GM12878 (cell line): ENCODE results near the gene TRPM3. TPM values are rescaled to one million over a fixed set of nuclear protein-coding genes. Genes with fewer than 3 reads are reported as not detected.

Experiments used
- ATAC-seq: fragments of 200-7000 bp; cut with Tn5 transposase; 3 replicates; pipeline ENCODE4 v1.9.1; 2020; ENCODE audit warnings: mild to moderate bottlenecking, moderate library complexity
- BruUV-seq: library from RNA; stranded (reverse); fragments of 400-500 nt; replicated peaks from 2 replicates; lab custom pipeline; 2021; lab: Mats Ljungman, UMichigan
- CTCF ChIA-PET: fragments of 300-600 bp; sonication (Branson Sonifier 250); formaldehyde crosslinking; extraction: SDS; loops from one replicate; lab custom pipeline; 2021; ENCODE audit warnings: inconsistent platforms; lab: Yijun Ruan, JAX
- POLR2A ChIA-PET: fragments of 350-600 bp; formaldehyde crosslinking; extraction: SDS; loops from one replicate; lab custom pipeline; 2021; ENCODE audit warnings: inconsistent platforms; lab: Charles Lee
- RAD21 ChIA-PET: fragments of 300-600 bp; sonication (Branson Sonifier 250); formaldehyde crosslinking; loops from one replicate; lab custom pipeline; 2023; ENCODE audit warnings: antibody characterized with exemption; ENCODE audit not compliant: unreplicated experiment; lab: Charles Lee
- SMC1A ChIA-PET: fragments of 300-600 bp; sonication (Branson Sonifier 250); formaldehyde crosslinking; loops from one replicate; lab custom pipeline; 2023; ENCODE audit not compliant: unreplicated experiment, uncharacterized antibody; lab: Charles Lee
- DNase-seq: peaks from one replicate; pipeline ENCODE4 v3.0.0-alpha.2; 2011; ENCODE audit warnings: low read depth, low spot score
- FAIRE-seq: peaks from 3 replicates; lab custom pipeline; 2011; peaks lifted over from hg19 to GRCh38; lab: Jason Lieb, UNC
- H2AFZ ChIP-seq: 2 replicates; pipeline ENCODE4 v1.6.0; 2011; ENCODE audit warnings: low read depth, low read length, control low read depth; ENCODE audit not compliant: control insufficient read depth
- H3K27ac ChIP-seq: 2 replicates; pipeline ENCODE4 v1.5.1; 2011; ENCODE audit warnings: control low read depth; ENCODE audit not compliant: control insufficient read depth, insufficient read depth
- H3K27me3 ChIP-seq, 2 experiments: replicated peaks in 1 of 2; 2 replicates each; pipeline versions ENCODE4 v1.6.0 to v1.6.1; 2011; ENCODE audit warnings: low read length in 1 of 2; ENCODE audit not compliant: control insufficient read depth in 2 of 2, insufficient read depth in 2 of 2
- H3K36me3 ChIP-seq, 2 experiments: 2 replicates each; pipeline ENCODE4 v1.5.1; 2011; ENCODE audit warnings: low read length in 1 of 2; ENCODE audit not compliant: control insufficient read depth in 2 of 2, insufficient read depth in 2 of 2
- H3K4me1 ChIP-seq: 2 replicates; pipeline ENCODE4 v1.6.1; 2011; ENCODE audit warnings: mild to moderate bottlenecking, low read length, moderate library complexity, mixed read lengths; ENCODE audit not compliant: control insufficient read depth, insufficient read depth
- H3K4me2 ChIP-seq: 2 replicates; pipeline ENCODE4 v1.6.0; 2011; ENCODE audit warnings: control low read depth; ENCODE audit not compliant: control insufficient read depth, insufficient read depth
- H3K4me3 ChIP-seq: fragments of 200-600 bp; sonication (generic); 2 replicates; pipeline ENCODE4 v1.5.1; 2016
- H3K79me2 ChIP-seq: 2 replicates; pipeline ENCODE4 v1.6.0; 2011; ENCODE audit warnings: low read length; ENCODE audit not compliant: control insufficient read depth, insufficient read depth
- H3K9ac ChIP-seq: 2 replicates; pipeline ENCODE4 v1.8.0; 2011; ENCODE audit warnings: low read length, control low read depth, mixed read lengths; ENCODE audit not compliant: control insufficient read depth, insufficient read depth
- H3K9me3 ChIP-seq: replicated peaks from 3 replicates; pipeline ENCODE4 v1.5.1; 2011; ENCODE audit warnings: mild to moderate bottlenecking, low read length; ENCODE audit not compliant: control insufficient read depth, insufficient read depth
- H4K20me1 ChIP-seq: 2 replicates; pipeline ENCODE4 v1.6.0; 2011; ENCODE audit not compliant: control insufficient read depth, insufficient read depth
- CEBPZ ChIP-seq: fragments of 150-350 bp; IDR thresholded peaks from 2 replicates; pipeline ENCODE4 v1.6.1; 2016; ENCODE audit warnings: low read depth, low read length
- GABPA ChIP-seq: IDR thresholded peaks from 2 replicates; pipeline ENCODE4 v1.6.1; 2014; ENCODE audit warnings: antibody characterized with exemption, low read depth, mild to moderate bottlenecking, inconsistent platforms
- GATAD2B ChIP-seq: fragments of 450-650 bp; conservative IDR thresholded peaks from 2 replicates; pipeline ENCODE4 v1.6.1; 2017; ENCODE audit warnings: low read depth, mild to moderate bottlenecking, moderate library complexity
- JUND ChIP-seq: IDR thresholded peaks from 2 replicates; pipeline ENCODE4 v1.6.1; 2012; ENCODE audit warnings: low read depth, mild to moderate bottlenecking, low read length, improper control_type of control experiment, moderate library complexity
- LARP7 ChIP-seq: fragments of 450-650 bp; IDR thresholded peaks from 2 replicates; pipeline ENCODE4 v1.6.1; 2017; ENCODE audit warnings: mild to moderate bottlenecking
- NR2C1 ChIP-seq: fragments of 450-650 bp; IDR thresholded peaks from 2 replicates; pipeline ENCODE4 v1.6.1; 2017; ENCODE audit warnings: antibody characterized with exemption, mild to moderate bottlenecking, moderate library complexity
- RBBP5 ChIP-seq: fragments of 200-600 bp; sonication (generic); conservative IDR thresholded peaks from 2 replicates; pipeline ENCODE4 v1.6.1; 2016
- RELB ChIP-seq: fragments of 450-650 bp; IDR thresholded peaks from 2 replicates; pipeline ENCODE4 v1.6.1; 2017; ENCODE audit warnings: low read depth, mild to moderate bottlenecking, moderate library complexity
- SP1 ChIP-seq: IDR thresholded peaks from one replicate; pipeline ENCODE4 v1.6.1; 2011; ENCODE audit warnings: low read depth, low read length
- SPI1 ChIP-seq: IDR thresholded peaks from 2 replicates; pipeline ENCODE4 v1.6.1; 2011; ENCODE audit warnings: low read depth, mild to moderate bottlenecking, low read length, moderate library complexity, borderline replicate concordance; ENCODE audit not compliant: insufficient read depth
- SUZ12 ChIP-seq: fragments of 200-600 bp; sonication (generic); IDR thresholded peaks from one replicate; pipeline ENCODE4 v1.6.1; 2018; ENCODE audit warnings: antibody characterized with exemption, mild to moderate bottlenecking; ENCODE audit not compliant: unreplicated experiment
- TCF7 ChIP-seq: IDR thresholded peaks from 2 replicates; pipeline ENCODE4 v1.6.1; 2014; ENCODE audit warnings: antibody characterized with exemption, borderline replicate concordance
- ZNF217 ChIP-seq: fragments of 450-650 bp; IDR thresholded peaks from 2 replicates; pipeline ENCODE4 v1.6.1; 2017; ENCODE audit warnings: antibody characterized with exemption, mild to moderate bottlenecking
- WGBS: methylation state at CpG from one replicate; pipeline ENCODE4 v1.1.6; 2016; ENCODE audit warnings: low lambda C conversion rate; ENCODE audit not compliant: insufficient replicate concordance, insufficient coverage; ENCODE audit errors: missing lambda C conversion rate; 5-methylcytosine and 5-hydroxymethylcytosine counted together
- in situ Hi-C: fragments of 300-500 bp; cut with MboI; formaldehyde crosslinking; loops from 9 replicates; pipeline ENCODE4 v1.14.3; 2018; ENCODE audit warnings: mixed read lengths
- intact Hi-C: fragments of 100-400 bp; cut with micrococcal nuclease; formaldehyde crosslinking; loops from one replicate; pipeline ENCODE4 v1.14.2; 2022; ENCODE audit not compliant: unreplicated experiment
- polyA plus RNA-seq, 11 experiments: library from polyadenylated mRNA; depleted of rRNA in 4 of 11; unstranded in 6 of 11; stranded (reverse) in 5 of 11; fragments of >200 nt; fragmentation: Nextera tagmentation in 4 of 11; fragmentation: Illumina TruSeq in 1 of 11; extraction: Ambion mirVana in 4 of 11; extraction: Trizol in 1 of 11; gene quantifications; 1 replicate in 1 of 11; 2 replicates in 10 of 11; pipeline versions ENCODE4 v1.2.1 to v1.2.3, GENCODE V29; 2011 to 2016; ENCODE audit warnings: inconsistent platforms in 2 of 11, missing spikeins in 2 of 11, low read depth in 1 of 11
- total RNA-seq, 4 experiments: library from RNA; depleted of rRNA in 3 of 4; stranded (reverse); fragments of >200 nt in 3 of 4; fragmentation: Illumina TruSeq in 1 of 4; extraction: Trizol in 1 of 4; gene quantifications; 2 replicates each; pipeline versions ENCODE4 v1.2.1 to v1.2.3, GENCODE V29; 2013 to 2021

Gene TRPM3
- total and polyA plus RNA-seq, 10 of the 15 experiments (the other 5 are each of a cell fraction or from before 2014, with no cell fraction given) = not detected

- Histone ChIP-seq H3K36me3 (no peaks in the 10 kb centered on the region), H3K79me2 (no peaks in the 10 kb centered on the region), H3K27ac (no peak overlapping the region), H3K9ac (no peak overlapping the region), H3K9me3 (no peaks in the 10 kb centered on the region), H3K4me1 (no peaks in the 10 kb centered on the region), H3K4me3 (no peak overlapping the region), H4K20me1 (no peaks in the 10 kb centered on the region), H3K4me2 (no peak overlapping the region), H3K27me3 (peaks cover 2 to 3% of the 10 kb centered on the region in 2 experiments; a peak in 3 of 4 replicates), H2AFZ (no peak overlapping the region)
- BruUV-seq = no TSS peak
- DNase-seq (no peak), ATAC-seq (no peak), FAIRE-seq (no peak)
- RAD21 ChIA-PET = interaction anchor here (1.4 kb wide), 1 partner anchor 14 kb away, joined by 4 read pairs; no protein-coding TSS in a partner anchor
- 60% methylated on average over 11 of the region's 11 CpGs for WGBS
- intact Hi-C loops (no loop called here), in situ Hi-C loops (no loop called here)
- SMC1A ChIA-PET = no interaction called here
- POLR2A ChIA-PET = no interaction called here
- TF ChIP-seq JUND = no peak
- CTCF ChIA-PET = interaction anchor here (0.6 to 1.0 kb wide), 2 partner anchors 14 kb away, joined by 3 to 5 read pairs; no protein-coding TSS in a partner anchor
Observed at GRCh38 chr9:70588381-70588780, 533.0 kb downstream of the TRPM3 start.

- H3K27ac ChIP-seq = no peak overlapping the region
- RAD21 ChIA-PET = interaction anchor here (1.4 kb wide), 1 partner anchor 15 kb away, joined by 4 read pairs; no protein-coding TSS in a partner anchor
- H3K36me3 ChIP-seq = no peaks in the 10 kb centered on the region
- H4K20me1 ChIP-seq = no peaks in the 10 kb centered on the region
- H3K4me3 ChIP-seq = no peak overlapping the region
- in situ Hi-C loops (no loop called here), intact Hi-C loops (no loop called here)
- DNase-seq = no peak
- no peak overlapping the region for H2AFZ ChIP-seq
- no peak overlapping the region for H3K4me2 ChIP-seq
- no peaks in the 10 kb centered on the region for H3K4me1 ChIP-seq
- whole genome bisulfite sequencing = 0% methylated on average over 3 of the region's 3 CpGs
- no TSS peak for BruUV-seq
- SMC1A ChIA-PET = interaction anchor here (0.8 to 1.4 kb wide), 2 partner anchors 15 to 246 kb away, joined by 3 read pairs; no protein-coding TSS in a partner anchor
- FAIRE-seq = no peak
- no peak overlapping the region for H3K9ac ChIP-seq
- H3K27me3 ChIP-seq = peaks cover 2 to 3% of the 10 kb centered on the region in 2 experiments; a peak in 3 of 4 replicates
- no peaks in the 10 kb centered on the region for H3K79me2 ChIP-seq
- CTCF ChIA-PET = interaction anchor here (0.6 kb wide), 1 partner anchor 166 kb away, joined by 3 read pairs; no protein-coding TSS in a partner anchor
- no peaks in the 10 kb centered on the region for H3K9me3 ChIP-seq
- no peak for ATAC-seq
- POLR2A ChIA-PET = no interaction called here
- TF ChIP-seq TCF7 = no peak
- TF ChIP-seq CEBPZ = no peak
- TF ChIP-seq ZNF217 = no peak
- TF ChIP-seq GATAD2B = no peak
- no peak for TF ChIP-seq GABPA
- no peak for TF ChIP-seq RELB
- TF ChIP-seq LARP7 = no peak
- TF ChIP-seq SUZ12 = no peak
- no peak for TF ChIP-seq NR2C1
- no peak for TF ChIP-seq SPI1
- no peak for TF ChIP-seq RBBP5
- no peak for TF ChIP-seq JUND
- TF ChIP-seq SP1 = no peak
Observed at GRCh38 chr9:70587201-70587600, 534.2 kb downstream of the TRPM3 start.
